Ramos (cell line): Measurements from ENCODE around the gene KRTCAP2.
"Not testable (repeated sequence)": the region's sequence is repeated elsewhere in the genome, so short reads cannot be mapped to it uniquely, and the experiment has no call there.

Experiments used
- in situ Hi-C: fragments of 300-500 bp; cut with MboI; formaldehyde crosslinking; loops from one replicate; pipeline ENCODE4 v1.14.3; 2022; ENCODE audit warnings: low sequenced_read_pairs; ENCODE audit not compliant: unreplicated experiment

Gene KRTCAP2

GRCh38 chr1:155202198-155202597 is 29.1 kb upstream of the KRTCAP2 start:
- in situ Hi-C loops: loop anchor here (10.0 kb wide), 1 partner anchor 393 kb away; no protein-coding TSS in a partner anchor

GRCh38 chr1:155200920-155201319 is 27.8 kb upstream of the KRTCAP2 start:
- in situ Hi-C loops: loop anchor here (10.0 kb wide), 1 partner anchor 394 kb away; no protein-coding TSS in a partner anchor

- in situ Hi-C loops: loop anchor here (10.0 kb wide), 1 partner anchor 395 kb away; no protein-coding TSS in a partner anchor
Observed at GRCh38 chr1:155199792-155200191, 26.7 kb upstream of the KRTCAP2 start.

GRCh38 chr1:155198547-155198906 is 25.4 kb upstream of the KRTCAP2 start:
- in situ Hi-C loops: no loop called here

GRCh38 chr1:155197901-155198546 is 24.9 kb upstream of the KRTCAP2 start:
- in situ Hi-C loops: no loop called here

- in situ Hi-C loops: no loop called here
Observed at GRCh38 chr1:155196893-155197638, 24.0 kb upstream of the KRTCAP2 start.

GRCh38 chr1:155196103-155196892 is 23.2 kb upstream of the KRTCAP2 start:
- in situ Hi-C loops: no loop called here

- in situ Hi-C loops: no loop called here
Observed at GRCh38 chr1:155195201-155196102, 22.3 kb upstream of the KRTCAP2 start.

- in situ Hi-C loops: not testable (repeated sequence)
Observed at GRCh38 chr1:155193991-155194240, 20.8 kb upstream of the KRTCAP2 start.

GRCh38 chr1:155193275-155193990 is 20.3 kb upstream of the KRTCAP2 start:
- in situ Hi-C loops: no loop called here

GRCh38 chr1:155192346-155193274 is 19.5 kb upstream of the KRTCAP2 start:
- in situ Hi-C loops: no loop called here

- in situ Hi-C loops: no loop called here
Observed at GRCh38 chr1:155191904-155192303, 18.8 kb upstream of the KRTCAP2 start.

- in situ Hi-C loops: not testable (repeated sequence)
Observed at GRCh38 chr1:155189926-155190325, 16.8 kb upstream of the KRTCAP2 start.

GRCh38 chr1:155188268-155188667 is 15.2 kb upstream of the KRTCAP2 start:
- in situ Hi-C loops: no loop called here

GRCh38 chr1:155187456-155187891 is 14.4 kb upstream of the KRTCAP2 start:
- in situ Hi-C loops: no loop called here

- in situ Hi-C loops: no loop called here
Observed at GRCh38 chr1:155186794-155187455, 13.8 kb upstream of the KRTCAP2 start.

GRCh38 chr1:155186067-155186793 is 13.1 kb upstream of the KRTCAP2 start:
- in situ Hi-C loops: no loop called here

GRCh38 chr1:155185783-155186066 is 12.6 kb upstream of the KRTCAP2 start:
- in situ Hi-C loops: no loop called here
